ENCODE data around the gene ACTL8.

Gene ACTL8

GRCh38 chr1:17810668-17811067, 55.5 kb downstream of the ACTL8 start:
- no peak for DNase-seq

- DNase-seq, result no peak
These were observed 61.4 kb downstream of the ACTL8 start for GRCh38 chr1:17816511-17816910.

- DNase-seq, result no peak
These were observed 64.1 kb downstream of the ACTL8 start for GRCh38 chr1:17819129-17819802.

GRCh38 chr1:17820198-17820597, 65.1 kb downstream of the ACTL8 start:
- DNase-seq, result no peak

- DNase-seq, result no peak
These were observed 67.8 kb downstream of the ACTL8 start for GRCh38 chr1:17822741-17823426.

GRCh38 chr1:17825273-17826164, 70.4 kb downstream of the ACTL8 start:
- no peak for DNase-seq

- DNase-seq, result no peak
These were observed 71.0 kb downstream of the ACTL8 start for GRCh38 chr1:17826165-17826488.

- DNase-seq, result no peak
These were observed 73.9 kb downstream of the ACTL8 start for GRCh38 chr1:17828991-17829390.

- no peak for DNase-seq
These were observed 74.4 kb downstream of the ACTL8 start for GRCh38 chr1:17829579-17829978.

GRCh38 chr1:17831597-17831996, 76.5 kb downstream of the ACTL8 start:
- DNase-seq, result no peak

GRCh38 chr1:17833661-17834501, 78.7 kb downstream of the ACTL8 start:
- no peak for DNase-seq

GRCh38 chr1:17834561-17835100, 79.5 kb downstream of the ACTL8 start:
- no peak for DNase-seq

- no peak for DNase-seq
These were observed 82.3 kb downstream of the ACTL8 start for GRCh38 chr1:17837233-17838030.

- no peak for DNase-seq
These were observed 84.6 kb downstream of the ACTL8 start for GRCh38 chr1:17839641-17840196.

- DNase-seq, result no peak
These were observed 86.8 kb downstream of the ACTL8 start for GRCh38 chr1:17841944-17842343.

- DNase-seq, result no peak
These were observed 87.6 kb downstream of the ACTL8 start for GRCh38 chr1:17842686-17843085.

GRCh38 chr1:17844185-17844826, 89.2 kb downstream of the ACTL8 start:
- DNase-seq, result no peak

GRCh38 chr1:17845583-17845982, 90.5 kb downstream of the ACTL8 start:
- no peak for DNase-seq

GRCh38 chr1:17846341-17846740, 91.2 kb downstream of the ACTL8 start:
- DNase-seq, result no peak

GRCh38 chr1:17847111-17847510, 92.0 kb downstream of the ACTL8 start:
- no peak for DNase-seq

GRCh38 chr1:17849216-17849615, 94.1 kb downstream of the ACTL8 start:
- no peak for DNase-seq

Data from NCI-H1417 treated with DMSO at 0.1 percent for 48 hours (cell line).